Astrocyte of the cerebellum (primary cell): Measurements from ENCODE around the gene DNAJC11.
"Not testable (repeated sequence)": the region's sequence is repeated elsewhere in the genome, so short reads cannot be mapped to it uniquely, and the experiment has no call there.

Experiments
- DNase-seq: peaks from one replicate; pipeline ENCODE4 v3.0.0-alpha.2; 2011; ENCODE audit warnings: low read depth
- H3K4me3 ChIP-seq: 2 replicates; pipeline ENCODE4 v1.5.1; 2011; ENCODE audit warnings: mild to moderate bottlenecking, low read depth, low read length, moderate library complexity
- CTCF ChIP-seq: IDR thresholded peaks from 2 replicates; pipeline ENCODE4 v1.5.1; 2012; ENCODE audit warnings: low read length, low read depth, moderate library complexity, mild to moderate bottlenecking; ENCODE audit errors: missing control alignments
- in situ Hi-C: cut with HindIII; loops from 2 replicates; pipeline ENCODE4 v1.10.0; 2017; ENCODE audit warnings: low sequenced_read_pairs

The DNAJC11 gene

GRCh38 chr1:6701437-6702153 is at the start of gene DNAJC11:
DNAJC11 (minus strand) TSS chr1:6701816; CDS start chr1:6701800, 16 bp downstream.
- in situ Hi-C loops: no loop called here
- peak; percentile 57 for DNase-seq
- TF ChIP-seq CTCF: peak; percentile 64
- H3K4me3 ChIP-seq: peak within 1 kb of the TSS; percentile 99

GRCh38 chr1:6750490-6750889 is 48.9 kb upstream of the DNAJC11 start:
- no peak for TF ChIP-seq CTCF
- no peak for DNase-seq
- in situ Hi-C loops: no loop called here
- no peak overlapping the region for H3K4me3 ChIP-seq

- DNase-seq: no peak
- no peak overlapping the region for H3K4me3 ChIP-seq
- in situ Hi-C loops: no loop called here
- no peak for TF ChIP-seq CTCF
Observed at GRCh38 chr1:6747674-6748073, 46.1 kb upstream of the DNAJC11 start.

- TF ChIP-seq CTCF: no peak
- no peak for DNase-seq
- in situ Hi-C loops: no loop called here
Observed at GRCh38 chr1:6745073-6745472, 43.5 kb upstream of the DNAJC11 start.

GRCh38 chr1:6743189-6744101 is 41.8 kb upstream of the DNAJC11 start:
- H3K4me3 ChIP-seq: no peak overlapping the region
- in situ Hi-C loops: no loop called here
- no peak for TF ChIP-seq CTCF
- peak; percentile 78 for DNase-seq

More at GRCh38 chr1:6745073-6745472, 43.5 kb upstream of the DNAJC11 start:
- H3K4me3 ChIP-seq: no peak overlapping the region

- H3K4me3 ChIP-seq, DNase-seq, in situ Hi-C loops: not testable (repeated sequence)
Observed at GRCh38 chr1:6742676-6743188, 41.1 kb upstream of the DNAJC11 start.
